H1 (cell line): ENCODE data around the gene ARL2BP. TPM values are rescaled to one million over a fixed set of nuclear protein-coding genes. Genes with fewer than 3 reads are reported as not detected.

Experiments used
- CBX8 ChIP-seq: fragments of 300-800, 300-1000 bp; sonication (generic); IDR thresholded peaks from 2 replicates; pipeline ENCODE4 v1.7.1; 2016; ENCODE audit warnings: low read depth, low read length, borderline replicate concordance
- JUND ChIP-seq: IDR thresholded peaks from 2 replicates; pipeline ENCODE4 v1.6.1; 2011; ENCODE audit warnings: mild to moderate bottlenecking, improper control_type of control experiment, low read length
- POLR2AphosphoS5 ChIP-seq: IDR thresholded peaks from 2 replicates; pipeline ENCODE4 v1.6.1; 2011; ENCODE audit warnings: low read depth, low read length
- RAD21 ChIP-seq, 2 experiments: IDR thresholded peaks in 1 of 2; conservative IDR thresholded peaks in 1 of 2; 2 replicates each; pipeline ENCODE4 v1.6.1; 2011; ENCODE audit warnings: low read depth in 2 of 2, low read length in 2 of 2, improper control_type of control experiment in 1 of 2, inconsistent platforms in 1 of 2, mild to moderate bottlenecking in 1 of 2, moderate library complexity in 1 of 2
- SAP30 ChIP-seq: fragments of 300-600 bp; sonication (generic); IDR thresholded peaks from 2 replicates; pipeline ENCODE4 v1.7.1; 2012; ENCODE audit warnings: low read length, moderate library complexity, mild to moderate bottlenecking, inconsistent platforms; ENCODE audit not compliant: insufficient read depth, insufficient replicate concordance
- SIX5 ChIP-seq: IDR thresholded peaks from 2 replicates; pipeline ENCODE4 v1.6.1; 2011; ENCODE audit warnings: mild to moderate bottlenecking, low read depth, low read length
- SUZ12 ChIP-seq: fragments of 200-600 bp; sonication (generic); IDR thresholded peaks from 2 replicates; pipeline ENCODE4 v1.6.1; 2012; ENCODE audit warnings: mild to moderate bottlenecking, inconsistent platforms, low read length, moderate library complexity, mixed read lengths
- TBP ChIP-seq: IDR thresholded peaks from 2 replicates; pipeline ENCODE4 v1.6.1; 2011; ENCODE audit warnings: low read depth, low read length, improper control_type of control experiment
- TCF12 ChIP-seq: IDR thresholded peaks from 2 replicates; pipeline ENCODE4 v1.6.1; 2011; ENCODE audit warnings: low read depth, mild to moderate bottlenecking, low read length
- polyA plus RNA-seq, 7 experiments: library from polyadenylated mRNA; depleted of rRNA in 3 of 7; stranded (reverse) in 5 of 7; unstranded in 2 of 7; fragments of >200 nt in 5 of 7; fragments of 200-250 nt in 2 of 7; gene quantifications; 1 replicate in 5 of 7; 2 replicates in 1 of 7; 4 replicates in 1 of 7; pipeline versions ENCODE4 v1.2.1 to v1.2.3, GENCODE V29; 2011 to 2013; ENCODE audit warnings: missing spikeins in 2 of 7, mixed read lengths in 2 of 7
- total RNA-seq: library from RNA; stranded (reverse); fragmentation: NEBNext Ultra II Directional; extraction: Animal tissue kit (Norgen Biotek cat#: 25700); gene quantifications from 2 replicates; pipeline ENCODE4 v1.2.1, GENCODE V29; 2021
- TF ChIP-seq, protein P1 (sequence below): fragments of 300-600 bp; sonication (generic); IDR thresholded peaks from 2 replicates; pipeline ENCODE4 v1.7.1; 2012; ENCODE audit warnings: low read length, moderate library complexity, mild to moderate bottlenecking, inconsistent platforms; ENCODE audit not compliant: insufficient replicate concordance

The ARL2BP gene
- total and polyA plus RNA-seq, 2 of the 8 experiments (the other 6 are each of a cell fraction or from before 2014, with no cell fraction given): 13.6 to 18.3 TPM

GRCh38 chr16:57262841-57263540 is 17.9 kb downstream of the ARL2BP start (continued):
- TF ChIP-seq, protein P1, sequence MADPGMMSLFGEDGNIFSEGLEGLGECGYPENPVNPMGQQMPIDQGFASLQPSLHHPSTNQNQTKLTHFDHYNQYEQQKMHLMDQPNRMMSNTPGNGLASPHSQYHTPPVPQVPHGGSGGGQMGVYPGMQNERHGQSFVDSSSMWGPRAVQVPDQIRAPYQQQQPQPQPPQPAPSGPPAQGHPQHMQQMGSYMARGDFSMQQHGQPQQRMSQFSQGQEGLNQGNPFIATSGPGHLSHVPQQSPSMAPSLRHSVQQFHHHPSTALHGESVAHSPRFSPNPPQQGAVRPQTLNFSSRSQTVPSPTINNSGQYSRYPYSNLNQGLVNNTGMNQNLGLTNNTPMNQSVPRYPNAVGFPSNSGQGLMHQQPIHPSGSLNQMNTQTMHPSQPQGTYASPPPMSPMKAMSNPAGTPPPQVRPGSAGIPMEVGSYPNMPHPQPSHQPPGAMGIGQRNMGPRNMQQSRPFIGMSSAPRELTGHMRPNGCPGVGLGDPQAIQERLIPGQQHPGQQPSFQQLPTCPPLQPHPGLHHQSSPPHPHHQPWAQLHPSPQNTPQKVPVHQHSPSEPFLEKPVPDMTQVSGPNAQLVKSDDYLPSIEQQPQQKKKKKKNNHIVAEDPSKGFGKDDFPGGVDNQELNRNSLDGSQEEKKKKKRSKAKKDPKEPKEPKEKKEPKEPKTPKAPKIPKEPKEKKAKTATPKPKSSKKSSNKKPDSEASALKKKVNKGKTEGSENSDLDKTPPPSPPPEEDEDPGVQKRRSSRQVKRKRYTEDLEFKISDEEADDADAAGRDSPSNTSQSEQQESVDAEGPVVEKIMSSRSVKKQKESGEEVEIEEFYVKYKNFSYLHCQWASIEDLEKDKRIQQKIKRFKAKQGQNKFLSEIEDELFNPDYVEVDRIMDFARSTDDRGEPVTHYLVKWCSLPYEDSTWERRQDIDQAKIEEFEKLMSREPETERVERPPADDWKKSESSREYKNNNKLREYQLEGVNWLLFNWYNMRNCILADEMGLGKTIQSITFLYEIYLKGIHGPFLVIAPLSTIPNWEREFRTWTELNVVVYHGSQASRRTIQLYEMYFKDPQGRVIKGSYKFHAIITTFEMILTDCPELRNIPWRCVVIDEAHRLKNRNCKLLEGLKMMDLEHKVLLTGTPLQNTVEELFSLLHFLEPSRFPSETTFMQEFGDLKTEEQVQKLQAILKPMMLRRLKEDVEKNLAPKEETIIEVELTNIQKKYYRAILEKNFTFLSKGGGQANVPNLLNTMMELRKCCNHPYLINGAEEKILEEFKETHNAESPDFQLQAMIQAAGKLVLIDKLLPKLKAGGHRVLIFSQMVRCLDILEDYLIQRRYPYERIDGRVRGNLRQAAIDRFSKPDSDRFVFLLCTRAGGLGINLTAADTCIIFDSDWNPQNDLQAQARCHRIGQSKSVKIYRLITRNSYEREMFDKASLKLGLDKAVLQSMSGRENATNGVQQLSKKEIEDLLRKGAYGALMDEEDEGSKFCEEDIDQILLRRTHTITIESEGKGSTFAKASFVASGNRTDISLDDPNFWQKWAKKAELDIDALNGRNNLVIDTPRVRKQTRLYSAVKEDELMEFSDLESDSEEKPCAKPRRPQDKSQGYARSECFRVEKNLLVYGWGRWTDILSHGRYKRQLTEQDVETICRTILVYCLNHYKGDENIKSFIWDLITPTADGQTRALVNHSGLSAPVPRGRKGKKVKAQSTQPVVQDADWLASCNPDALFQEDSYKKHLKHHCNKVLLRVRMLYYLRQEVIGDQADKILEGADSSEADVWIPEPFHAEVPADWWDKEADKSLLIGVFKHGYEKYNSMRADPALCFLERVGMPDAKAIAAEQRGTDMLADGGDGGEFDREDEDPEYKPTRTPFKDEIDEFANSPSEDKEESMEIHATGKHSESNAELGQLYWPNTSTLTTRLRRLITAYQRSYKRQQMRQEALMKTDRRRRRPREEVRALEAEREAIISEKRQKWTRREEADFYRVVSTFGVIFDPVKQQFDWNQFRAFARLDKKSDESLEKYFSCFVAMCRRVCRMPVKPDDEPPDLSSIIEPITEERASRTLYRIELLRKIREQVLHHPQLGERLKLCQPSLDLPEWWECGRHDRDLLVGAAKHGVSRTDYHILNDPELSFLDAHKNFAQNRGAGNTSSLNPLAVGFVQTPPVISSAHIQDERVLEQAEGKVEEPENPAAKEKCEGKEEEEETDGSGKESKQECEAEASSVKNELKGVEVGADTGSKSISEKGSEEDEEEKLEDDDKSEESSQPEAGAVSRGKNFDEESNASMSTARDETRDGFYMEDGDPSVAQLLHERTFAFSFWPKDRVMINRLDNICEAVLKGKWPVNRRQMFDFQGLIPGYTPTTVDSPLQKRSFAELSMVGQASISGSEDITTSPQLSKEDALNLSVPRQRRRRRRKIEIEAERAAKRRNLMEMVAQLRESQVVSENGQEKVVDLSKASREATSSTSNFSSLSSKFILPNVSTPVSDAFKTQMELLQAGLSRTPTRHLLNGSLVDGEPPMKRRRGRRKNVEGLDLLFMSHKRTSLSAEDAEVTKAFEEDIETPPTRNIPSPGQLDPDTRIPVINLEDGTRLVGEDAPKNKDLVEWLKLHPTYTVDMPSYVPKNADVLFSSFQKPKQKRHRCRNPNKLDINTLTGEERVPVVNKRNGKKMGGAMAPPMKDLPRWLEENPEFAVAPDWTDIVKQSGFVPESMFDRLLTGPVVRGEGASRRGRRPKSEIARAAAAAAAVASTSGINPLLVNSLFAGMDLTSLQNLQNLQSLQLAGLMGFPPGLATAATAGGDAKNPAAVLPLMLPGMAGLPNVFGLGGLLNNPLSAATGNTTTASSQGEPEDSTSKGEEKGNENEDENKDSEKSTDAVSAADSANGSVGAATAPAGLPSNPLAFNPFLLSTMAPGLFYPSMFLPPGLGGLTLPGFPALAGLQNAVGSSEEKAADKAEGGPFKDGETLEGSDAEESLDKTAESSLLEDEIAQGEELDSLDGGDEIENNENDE: no peak
- TF ChIP-seq SUZ12 (no peak), SIX5 (no peak), SAP30 (no peak), POLR2AphosphoS5 (no peak), TBP (no peak), JUND (no peak), CBX8 (no peak), RAD21 (IDR thresholded peaks at IDR 0.05 in 1 of 2, conservative IDR thresholded peaks at IDR 0.05 in 1 of 2; ENCODE audit: low read depth in 2 of 2, low read length in 2 of 2) (no peak), TCF12 (no peak)
